GM18858 (cell line): ENCODE data around the gene GPC6.

Experiments
- ATAC-seq: cut with Tn5 transposase; IDR thresholded peaks from one replicate; pipeline ENCODE4 v1.9.1; 2021; ENCODE audit not compliant: unreplicated experiment

The GPC6 gene

GRCh38 chr13:94079876-94080275 lies 853.3 kb downstream of the GPC6 start:
- no peak for ATAC-seq

GRCh38 chr13:94080527-94080926 lies 853.9 kb downstream of the GPC6 start:
- no peak for ATAC-seq

GRCh38 chr13:94087100-94087499 lies 860.5 kb downstream of the GPC6 start:
- no peak for ATAC-seq

- ATAC-seq, result no peak
These were observed 862.1 kb downstream of the GPC6 start for GRCh38 chr13:94088742-94089141.

GRCh38 chr13:94090773-94091480 lies 864.3 kb downstream of the GPC6 start:
- no peak for ATAC-seq

GRCh38 chr13:94093652-94094315 lies 867.2 kb downstream of the GPC6 start:
- ATAC-seq, result no peak

GRCh38 chr13:94109715-94110374 lies 883.2 kb downstream of the GPC6 start:
- no peak for ATAC-seq

- ATAC-seq, result no peak
These were observed 885.6 kb downstream of the GPC6 start for GRCh38 chr13:94112227-94112626.

GRCh38 chr13:94112731-94113130 lies 886.1 kb downstream of the GPC6 start:
- no peak for ATAC-seq

- ATAC-seq, result no peak
These were observed 886.6 kb downstream of the GPC6 start for GRCh38 chr13:94113245-94113644.

- no peak for ATAC-seq
These were observed 887.6 kb downstream of the GPC6 start for GRCh38 chr13:94114166-94114565.

- ATAC-seq, result no peak
These were observed 888.4 kb downstream of the GPC6 start for GRCh38 chr13:94115054-94115453.

- ATAC-seq, result no peak
These were observed 892.8 kb downstream of the GPC6 start for GRCh38 chr13:94119360-94119936.

GRCh38 chr13:94120878-94121277 lies 894.3 kb downstream of the GPC6 start:
- no peak for ATAC-seq

- no peak for ATAC-seq
These were observed 895.1 kb downstream of the GPC6 start for GRCh38 chr13:94121686-94122085.

GRCh38 chr13:94122300-94122915 lies 895.8 kb downstream of the GPC6 start:
- no peak for ATAC-seq

GRCh38 chr13:94123557-94123956 lies 897.0 kb downstream of the GPC6 start:
- ATAC-seq, result no peak

GRCh38 chr13:94128430-94128829 lies 901.8 kb downstream of the GPC6 start:
- ATAC-seq, result no peak

- no peak for ATAC-seq
These were observed 902.9 kb downstream of the GPC6 start for GRCh38 chr13:94129490-94129894.

- ATAC-seq, result no peak
These were observed 912.2 kb downstream of the GPC6 start for GRCh38 chr13:94138831-94139230.

- ATAC-seq, result no peak
These were observed 912.9 kb downstream of the GPC6 start for GRCh38 chr13:94139393-94139995.
